Ascending aorta (tissue), 2 donors: ENCODE measurements around the gene OTUD3. TPM values are rescaled to one million over a fixed set of nuclear protein-coding genes. Genes with fewer than 3 reads are reported as not detected.

Experiments used
- DNase-seq, 2 donors: peaks; one replicate each; pipeline ENCODE4 v3.0.0-alpha.2; 2019; ENCODE audit warnings: low spot score in 2 of 2
- H3K27ac ChIP-seq, 2 donors: fragments of 200-600 bp; sonication (generic); one replicate each; pipeline ENCODE4 v1.5.1; 2016 to 2017; ENCODE audit warnings: mild to moderate bottlenecking in 1 of 2
- H3K27me3 ChIP-seq: fragments of 200-600 bp; sonication (generic); one replicate; pipeline ENCODE4 v1.5.1; 2017
- H3K36me3 ChIP-seq, 2 donors: fragments of 200-600 bp; sonication (generic); one replicate each; pipeline ENCODE4 v1.5.1; 2016
- H3K4me1 ChIP-seq, 2 donors: fragments of 200-600 bp; sonication (generic); one replicate each; pipeline ENCODE4 v1.5.1; 2016 to 2017; ENCODE audit warnings: mild to moderate bottlenecking in 1 of 2
- H3K4me3 ChIP-seq, 2 donors: fragments of 200-600 bp; sonication (generic); one replicate each; pipeline ENCODE4 v1.5.1; 2016 to 2017; ENCODE audit warnings: mild to moderate bottlenecking in 1 of 2
- H3K9me3 ChIP-seq, 2 donors: fragments of 200-600 bp; sonication (generic); one replicate each; pipeline ENCODE4 v1.5.1; 2016
- CTCF ChIP-seq, 3 experiments: fragments of 200-600 bp in 2 of 3; fragments of 450-650 bp in 1 of 3; sonication (generic) in 2 of 3; IDR thresholded peaks; one replicate each; pipeline ENCODE4 v1.5.1; 2016 to 2019; ENCODE audit warnings: antibody characterized with exemption in 3 of 3, mild to moderate bottlenecking in 1 of 3, moderate library complexity in 1 of 3
- intact Hi-C: fragments of 100-400 bp; cut with DNase I; formaldehyde crosslinking; loops from one replicate; pipeline ENCODE4 v1.15.1; 2023
- total RNA-seq: library from RNA; depleted of rRNA; stranded (reverse); fragments of >200 nt; gene quantifications from one replicate; pipeline ENCODE4 v1.1.0, GENCODE V29; 2016

The OTUD3 gene
- total RNA-seq, 1 donor from 2014 or later, result 1.9 TPM

GRCh38 chr1:19872190-19872589, 10.0 kb upstream of the OTUD3 start:
- intact Hi-C loops, result no loop called here
- no peak overlapping the region for H3K4me3 ChIP-seq
- no peaks in the 10 kb centered on the region for H3K9me3 ChIP-seq
- no peak for DNase-seq
- no peaks in the 10 kb centered on the region for H3K36me3 ChIP-seq
- no peaks in the 10 kb centered on the region for H3K4me1 ChIP-seq
- H3K27ac ChIP-seq, result no peak overlapping the region
- TF ChIP-seq CTCF (IDR thresholded peaks at IDR 0.05), result peak in 1 of 3 experiments; percentile 9
- H3K27me3 ChIP-seq, result no peaks in the 10 kb centered on the region

- no peak for DNase-seq
- no peaks in the 10 kb centered on the region for H3K27me3 ChIP-seq
- no peak overlapping the region for H3K27ac ChIP-seq
- peaks cover 0 to 3% of the 10 kb centered on the region in 2 donors for H3K4me1 ChIP-seq
- intact Hi-C loops, result no loop called here
- TF ChIP-seq CTCF (IDR thresholded peaks at IDR 0.05), result no peak
- H3K9me3 ChIP-seq, result no peaks in the 10 kb centered on the region
- H3K4me3 ChIP-seq, result no peak overlapping the region
- no peaks in the 10 kb centered on the region for H3K36me3 ChIP-seq
These were observed 4.9 kb upstream of the OTUD3 start for GRCh38 chr1:19877181-19877750.

DNA sequence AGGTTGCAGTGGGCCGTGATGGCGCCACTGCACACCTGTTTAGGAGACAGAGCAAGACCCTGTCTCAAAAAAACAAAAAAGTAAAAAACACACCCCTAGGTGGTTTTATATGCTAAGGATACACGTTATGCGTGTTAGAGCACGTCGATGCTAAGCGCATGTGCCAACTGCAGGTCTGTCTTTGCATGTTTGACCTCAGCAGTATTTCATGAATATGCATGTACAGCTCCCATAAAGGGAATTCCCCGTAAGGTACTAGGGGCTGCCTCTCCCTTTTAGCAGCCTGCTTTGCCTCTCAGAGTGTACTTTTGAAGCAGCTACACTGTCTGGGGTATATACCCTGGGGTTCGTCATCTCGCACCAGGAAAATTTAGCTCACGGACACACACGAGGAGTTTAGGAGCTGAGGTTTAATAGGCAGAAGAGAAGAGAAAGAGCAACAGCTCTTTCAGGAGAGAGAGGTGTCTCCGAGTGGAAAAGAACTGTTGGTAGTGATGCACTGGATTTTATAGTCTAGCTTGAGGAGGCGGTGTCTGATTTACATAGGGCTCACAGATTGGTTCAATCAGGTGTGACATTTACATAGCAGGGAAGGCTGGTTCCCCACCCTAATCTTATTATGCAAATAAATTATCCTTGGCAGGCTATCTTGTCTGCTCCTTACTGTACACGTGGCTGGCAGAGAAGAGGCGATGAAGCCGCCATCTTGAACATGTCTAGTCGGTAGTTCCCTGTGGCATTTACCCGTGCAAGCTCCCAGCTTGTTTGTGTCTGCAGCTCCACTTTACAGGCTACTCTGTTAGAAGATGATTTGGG, 4.2 kb upstream of the OTUD3 start:
- Histone ChIP-seq H3K4me1 (peaks cover 4% of the 10 kb centered on the region in 2 donors), H3K36me3 (no peaks in the 10 kb centered on the region), H3K27me3 (no peaks in the 10 kb centered on the region), H3K9me3 (no peaks in the 10 kb centered on the region), H3K4me3 (no peak overlapping the region), H3K27ac (no peak overlapping the region)
- TF ChIP-seq CTCF (IDR thresholded peaks at IDR 0.05), result no peak
- no peak for DNase-seq
- intact Hi-C loops, result no loop called here

- TF ChIP-seq CTCF (IDR thresholded peaks at IDR 0.05), result no peak
- intact Hi-C loops, result no loop called here
- DNase-seq, result no peak
- Histone ChIP-seq H3K4me1 (peaks cover 6 to 10% of the 10 kb centered on the region in 2 donors), H3K9me3 (no peaks in the 10 kb centered on the region), H3K4me3 (no peak overlapping the region), H3K27ac (no peak overlapping the region), H3K36me3 (no peaks in the 10 kb centered on the region), H3K27me3 (no peaks in the 10 kb centered on the region)
These were observed 3.6 kb upstream of the OTUD3 start for GRCh38 chr1:19878637-19878985.

- DNase-seq, result no peak
- H3K9me3 ChIP-seq, result no peaks in the 10 kb centered on the region
- no peaks in the 10 kb centered on the region for H3K27me3 ChIP-seq
- H3K4me1 ChIP-seq, result peaks cover 6 to 16% of the 10 kb centered on the region in 2 donors
- TF ChIP-seq CTCF (IDR thresholded peaks at IDR 0.05), result no peak
- intact Hi-C loops, result no loop called here
- no peaks in the 10 kb centered on the region for H3K36me3 ChIP-seq
- no peak overlapping the region for H3K27ac ChIP-seq
- no peak overlapping the region for H3K4me3 ChIP-seq
These were observed 3.0 kb upstream of the OTUD3 start for GRCh38 chr1:19879227-19879626.
